ENCODE data around the gene LRRC71.

- no peak for TF ChIP-seq EZH2 (IDR thresholded peaks at IDR 0.05; ENCODE audit: insufficient read depth, poor library complexity, severe bottlenecking)
- no peak for TF ChIP-seq EZH2phosphoT487 (IDR thresholded peaks at IDR 0.05; ENCODE audit: insufficient read depth, low read depth)
These were observed 54.7 kb downstream of the LRRC71 start for GRCh38 chr1:156975084-156975483.
